A549 (cell line): ENCODE results near the gene MPPED1.

Source experiments
- CTCF ChIP-seq: fragments of >200 bp; sonication (Bioruptor Twin); formaldehyde crosslinking; IDR thresholded peaks from 3 replicates; pipeline ENCODE4 v1.5.1; 2016
- EP300 ChIP-seq, 2 experiments: fragments of >200 bp; sonication (Bioruptor Twin); formaldehyde crosslinking; IDR thresholded peaks; 2 replicates in 1 of 2; 3 replicates in 1 of 2; pipeline ENCODE4 v1.6.1; 2016 to 2017
- POLR2AphosphoS2 ChIP-seq: conservative IDR thresholded peaks from 2 replicates; pipeline ENCODE4 v1.6.1; 2012; ENCODE audit warnings: low read length, improper control_type of control experiment, inconsistent platforms

- TF ChIP-seq CTCF: no peak
- TF ChIP-seq EP300 (IDR thresholded peaks at IDR 0.05): no peak
- no peak for TF ChIP-seq POLR2AphosphoS2
These were observed 123.1 kb downstream of the MPPED1 start for GRCh38 chr22:43534916-43535315.
